ENCODE measurements around the gene FCAR.
"Not testable (repeated sequence)": the region's sequence is repeated elsewhere in the genome, so short reads cannot be mapped to it uniquely, and the experiment has no call there.

DNA sequence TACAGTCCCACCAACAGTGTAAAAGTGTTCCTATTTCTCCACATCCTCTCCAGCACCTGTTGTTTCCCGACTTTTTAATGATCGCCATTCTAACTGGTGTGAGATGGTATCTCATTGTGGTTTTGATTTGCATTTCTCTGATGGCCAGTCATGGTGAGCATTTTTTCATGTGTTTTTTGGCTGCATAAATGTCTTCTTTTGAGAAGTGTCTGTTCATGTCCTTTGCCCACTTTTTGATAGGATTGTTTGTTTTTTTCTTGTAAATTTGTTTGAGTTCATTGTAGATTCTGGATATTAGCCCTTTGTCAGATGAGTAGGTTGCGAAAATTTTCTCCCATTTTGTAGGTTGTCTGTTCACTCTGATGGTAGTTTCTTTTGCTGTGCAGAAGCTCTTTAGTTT is 10.6 kb upstream of the FCAR start:
- TF ChIP-seq, protein P1, sequence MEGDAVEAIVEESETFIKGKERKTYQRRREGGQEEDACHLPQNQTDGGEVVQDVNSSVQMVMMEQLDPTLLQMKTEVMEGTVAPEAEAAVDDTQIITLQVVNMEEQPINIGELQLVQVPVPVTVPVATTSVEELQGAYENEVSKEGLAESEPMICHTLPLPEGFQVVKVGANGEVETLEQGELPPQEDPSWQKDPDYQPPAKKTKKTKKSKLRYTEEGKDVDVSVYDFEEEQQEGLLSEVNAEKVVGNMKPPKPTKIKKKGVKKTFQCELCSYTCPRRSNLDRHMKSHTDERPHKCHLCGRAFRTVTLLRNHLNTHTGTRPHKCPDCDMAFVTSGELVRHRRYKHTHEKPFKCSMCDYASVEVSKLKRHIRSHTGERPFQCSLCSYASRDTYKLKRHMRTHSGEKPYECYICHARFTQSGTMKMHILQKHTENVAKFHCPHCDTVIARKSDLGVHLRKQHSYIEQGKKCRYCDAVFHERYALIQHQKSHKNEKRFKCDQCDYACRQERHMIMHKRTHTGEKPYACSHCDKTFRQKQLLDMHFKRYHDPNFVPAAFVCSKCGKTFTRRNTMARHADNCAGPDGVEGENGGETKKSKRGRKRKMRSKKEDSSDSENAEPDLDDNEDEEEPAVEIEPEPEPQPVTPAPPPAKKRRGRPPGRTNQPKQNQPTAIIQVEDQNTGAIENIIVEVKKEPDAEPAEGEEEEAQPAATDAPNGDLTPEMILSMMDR (IDR thresholded peaks at IDR 0.05; ENCODE audit: insufficient read depth, low read length), result not testable (repeated sequence)
- not testable (repeated sequence) for TF ChIP-seq POLR2AphosphoS5 (IDR thresholded peaks at IDR 0.05; ENCODE audit: low read depth)

Measured in HL-60 (cell line).